ENCODE data around the gene NCOA5.

The NCOA5 gene

GRCh38 chr20:46119547-46119946 lies 29.8 kb upstream of the NCOA5 start:
- DNase-seq (ENCODE audit: low spot score), result no peak
- TF ChIP-seq CTCF (IDR thresholded peaks at IDR 0.05), result no peak
- peak overlapping the region; percentile 17 to 86 for H3K27ac ChIP-seq
- H3K4me3 ChIP-seq, result peak overlapping the region; percentile 84

- peak overlapping the region; percentile 84 for H3K4me3 ChIP-seq
- peak; percentile 64 for DNase-seq (ENCODE audit: low spot score)
- TF ChIP-seq CTCF (IDR thresholded peaks at IDR 0.05), result no peak
- H3K27ac ChIP-seq, result peak overlapping the region; percentile 17 to 86
These were observed 29.3 kb upstream of the NCOA5 start for GRCh38 chr20:46119028-46119546.

GRCh38 chr20:46118481-46119020 lies 28.8 kb upstream of the NCOA5 start:
- peak overlapping the region; percentile 84 for H3K4me3 ChIP-seq
- H3K27ac ChIP-seq, result peak overlapping the region; percentile 86 to 91
- DNase-seq (ENCODE audit: low spot score), result peak; percentile 76
- no peak for TF ChIP-seq CTCF (IDR thresholded peaks at IDR 0.05)

- H3K4me3 ChIP-seq, result peak within 1 kb of the TSS; percentile 84
- peak within 1 kb of the TSS; percentile 86 to 91 for H3K27ac ChIP-seq
- no peak for TF ChIP-seq CTCF (IDR thresholded peaks at IDR 0.05)
- peak; percentile 89 for DNase-seq (ENCODE audit: low spot score)
These were observed 28.1 kb upstream of the NCOA5 start, which contains the start of gene CD40 for GRCh38 chr20:46117704-46118467. TSS of gene CD40 (plus strand) at chr20:46118314. CDS start at chr20:46118344, 30 bp downstream.

- H3K27ac ChIP-seq, result no peak overlapping the region
- DNase-seq (ENCODE audit: low spot score), result peak; percentile 21
- no peak for TF ChIP-seq CTCF (IDR thresholded peaks at IDR 0.05)
- no peak overlapping the region for H3K4me3 ChIP-seq
These were observed 24.7 kb upstream of the NCOA5 start for GRCh38 chr20:46114449-46114848.

GRCh38 chr20:46113113-46113470 lies 23.3 kb upstream of the NCOA5 start:
- H3K4me3 ChIP-seq, result no peak overlapping the region
- H3K27ac ChIP-seq, result no peak overlapping the region
- no peak for TF ChIP-seq CTCF (IDR thresholded peaks at IDR 0.05)
- DNase-seq (ENCODE audit: low spot score), result peak; percentile 11

Data from coronary artery (tissue), 2 donors.